ENCODE data around the gene BAHD1. TPM values are rescaled to one million over a fixed set of nuclear protein-coding genes. Genes with fewer than 3 reads are reported as not detected.

BAHD1 gene
- polyA plus RNA-seq, 1 of the 3 experiments (the other 2 are of a cell fraction) = 5.5 TPM

DNA sequence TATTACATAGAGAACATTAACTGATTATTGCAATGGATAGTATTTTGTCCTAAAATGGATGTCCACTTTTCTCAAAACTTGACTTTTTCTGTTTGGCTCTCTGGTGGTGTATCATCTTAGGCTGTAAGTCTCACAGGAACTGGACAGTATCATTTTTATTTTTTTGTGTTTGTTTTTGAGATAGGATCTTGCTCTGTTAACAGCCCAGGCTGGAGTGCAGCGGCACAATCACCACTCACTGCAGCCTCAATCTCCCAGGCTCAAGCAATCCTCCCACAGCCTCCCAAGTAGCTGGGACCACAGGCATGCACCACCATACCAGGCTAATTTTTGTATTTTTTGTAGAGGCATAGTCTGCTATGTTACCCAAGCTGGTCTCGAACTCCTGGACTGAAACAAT, 43.2 kb downstream of the BAHD1 start:
- DNase-seq = no peak
- 83% methylated on average over 2 of the region's 2 CpGs for WGBS (ENCODE audit: low lambda C conversion rate)
- H4K20me1 ChIP-seq (ENCODE audit: insufficient read depth) = no peaks in the 10 kb centered on the region
- H3K9me2 ChIP-seq = no peaks in the 10 kb centered on the region
- no peaks in the 10 kb centered on the region for H3K79me2 ChIP-seq (ENCODE audit: insufficient read depth)
- peaks cover 3% of the 10 kb centered on the region for H3F3A ChIP-seq (replicated peaks; ENCODE audit: insufficient read depth)
- H3K4me2 ChIP-seq = no peak overlapping the region
- H3K27ac ChIP-seq (ENCODE audit: low read depth in 2 of 2, low read length in 1 of 2) = no peak overlapping the region
- ChIA-PET CTCF (interaction anchor here (0.6 to 1.0 kb wide), 2 partner anchors 15 to 27 kb away, joined by 3 read pairs; no protein-coding TSS in a partner anchor), POLR2A (no interaction called here)
- H3K9me3 ChIP-seq = no peaks in the 10 kb centered on the region
- no peak overlapping the region for H2AFZ ChIP-seq (ENCODE audit: low read depth)
- H3K4me3 ChIP-seq (ENCODE audit: low read depth in 2 of 2, low read length in 1 of 2) = no peak overlapping the region
- H3K36me3 ChIP-seq (replicated peaks in 1 of 2; ENCODE audit: control insufficient read depth in 1 of 2, insufficient read depth in 2 of 2, low read length in 1 of 2) = no peaks in the 10 kb centered on the region
- TF ChIP-seq JUND (IDR thresholded peaks at IDR 0.05) = no peak
- TF ChIP-seq GABPA (IDR thresholded peaks at IDR 0.05; ENCODE audit: low read depth) = no peak
- TF ChIP-seq, protein P1, sequence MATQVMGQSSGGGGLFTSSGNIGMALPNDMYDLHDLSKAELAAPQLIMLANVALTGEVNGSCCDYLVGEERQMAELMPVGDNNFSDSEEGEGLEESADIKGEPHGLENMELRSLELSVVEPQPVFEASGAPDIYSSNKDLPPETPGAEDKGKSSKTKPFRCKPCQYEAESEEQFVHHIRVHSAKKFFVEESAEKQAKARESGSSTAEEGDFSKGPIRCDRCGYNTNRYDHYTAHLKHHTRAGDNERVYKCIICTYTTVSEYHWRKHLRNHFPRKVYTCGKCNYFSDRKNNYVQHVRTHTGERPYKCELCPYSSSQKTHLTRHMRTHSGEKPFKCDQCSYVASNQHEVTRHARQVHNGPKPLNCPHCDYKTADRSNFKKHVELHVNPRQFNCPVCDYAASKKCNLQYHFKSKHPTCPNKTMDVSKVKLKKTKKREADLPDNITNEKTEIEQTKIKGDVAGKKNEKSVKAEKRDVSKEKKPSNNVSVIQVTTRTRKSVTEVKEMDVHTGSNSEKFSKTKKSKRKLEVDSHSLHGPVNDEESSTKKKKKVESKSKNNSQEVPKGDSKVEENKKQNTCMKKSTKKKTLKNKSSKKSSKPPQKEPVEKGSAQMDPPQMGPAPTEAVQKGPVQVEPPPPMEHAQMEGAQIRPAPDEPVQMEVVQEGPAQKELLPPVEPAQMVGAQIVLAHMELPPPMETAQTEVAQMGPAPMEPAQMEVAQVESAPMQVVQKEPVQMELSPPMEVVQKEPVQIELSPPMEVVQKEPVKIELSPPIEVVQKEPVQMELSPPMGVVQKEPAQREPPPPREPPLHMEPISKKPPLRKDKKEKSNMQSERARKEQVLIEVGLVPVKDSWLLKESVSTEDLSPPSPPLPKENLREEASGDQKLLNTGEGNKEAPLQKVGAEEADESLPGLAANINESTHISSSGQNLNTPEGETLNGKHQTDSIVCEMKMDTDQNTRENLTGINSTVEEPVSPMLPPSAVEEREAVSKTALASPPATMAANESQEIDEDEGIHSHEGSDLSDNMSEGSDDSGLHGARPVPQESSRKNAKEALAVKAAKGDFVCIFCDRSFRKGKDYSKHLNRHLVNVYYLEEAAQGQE (IDR thresholded peaks at IDR 0.05; ENCODE audit: low read depth, low read length) = no peak
- TF ChIP-seq MXI1 (IDR thresholded peaks at IDR 0.05; ENCODE audit: low read depth, low read length) = no peak
- no peak for TF ChIP-seq CHD2 (IDR thresholded peaks at IDR 0.05; ENCODE audit: low read length, partially characterized antibody)
- TF ChIP-seq, protein P2, sequence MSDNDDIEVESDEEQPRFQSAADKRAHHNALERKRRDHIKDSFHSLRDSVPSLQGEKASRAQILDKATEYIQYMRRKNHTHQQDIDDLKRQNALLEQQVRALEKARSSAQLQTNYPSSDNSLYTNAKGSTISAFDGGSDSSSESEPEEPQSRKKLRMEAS (IDR thresholded peaks at IDR 0.05; ENCODE audit: low read depth) = no peak
- TF ChIP-seq, protein P3, sequence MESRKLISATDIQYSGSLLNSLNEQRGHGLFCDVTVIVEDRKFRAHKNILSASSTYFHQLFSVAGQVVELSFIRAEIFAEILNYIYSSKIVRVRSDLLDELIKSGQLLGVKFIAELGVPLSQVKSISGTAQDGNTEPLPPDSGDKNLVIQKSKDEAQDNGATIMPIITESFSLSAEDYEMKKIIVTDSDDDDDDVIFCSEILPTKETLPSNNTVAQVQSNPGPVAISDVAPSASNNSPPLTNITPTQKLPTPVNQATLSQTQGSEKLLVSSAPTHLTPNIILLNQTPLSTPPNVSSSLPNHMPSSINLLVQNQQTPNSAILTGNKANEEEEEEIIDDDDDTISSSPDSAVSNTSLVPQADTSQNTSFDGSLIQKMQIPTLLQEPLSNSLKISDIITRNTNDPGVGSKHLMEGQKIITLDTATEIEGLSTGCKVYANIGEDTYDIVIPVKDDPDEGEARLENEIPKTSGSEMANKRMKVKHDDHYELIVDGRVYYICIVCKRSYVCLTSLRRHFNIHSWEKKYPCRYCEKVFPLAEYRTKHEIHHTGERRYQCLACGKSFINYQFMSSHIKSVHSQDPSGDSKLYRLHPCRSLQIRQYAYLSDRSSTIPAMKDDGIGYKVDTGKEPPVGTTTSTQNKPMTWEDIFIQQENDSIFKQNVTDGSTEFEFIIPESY (IDR thresholded peaks at IDR 0.05; ENCODE audit: borderline replicate concordance, low read depth) = no peak
- TF ChIP-seq SIN3A (IDR thresholded peaks at IDR 0.05; ENCODE audit: borderline replicate concordance, low read depth, low read length) = no peak
- TF ChIP-seq, protein P4, sequence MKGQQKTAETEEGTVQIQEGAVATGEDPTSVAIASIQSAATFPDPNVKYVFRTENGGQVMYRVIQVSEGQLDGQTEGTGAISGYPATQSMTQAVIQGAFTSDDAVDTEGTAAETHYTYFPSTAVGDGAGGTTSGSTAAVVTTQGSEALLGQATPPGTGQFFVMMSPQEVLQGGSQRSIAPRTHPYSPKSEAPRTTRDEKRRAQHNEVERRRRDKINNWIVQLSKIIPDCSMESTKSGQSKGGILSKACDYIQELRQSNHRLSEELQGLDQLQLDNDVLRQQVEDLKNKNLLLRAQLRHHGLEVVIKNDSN (IDR thresholded peaks at IDR 0.05; ENCODE audit: borderline replicate concordance, low read depth) = no peak
- peaks cover 0 to 7% of the 10 kb centered on the region in 2 experiments; a peak in 1 of 4 replicates for H3K4me1 ChIP-seq (ENCODE audit: control insufficient read depth in 1 of 2, insufficient read depth in 2 of 2, low read depth in 1 of 2, low read length in 1 of 2)
- no peak overlapping the region for H3K9ac ChIP-seq
- no peaks in the 10 kb centered on the region for H3K27me3 ChIP-seq (ENCODE audit: insufficient read depth)
